Thoracic aorta (tissue), 2 donors: ENCODE results near the gene VGF. TPM values are rescaled to one million over a fixed set of nuclear protein-coding genes. Genes with fewer than 3 reads are reported as not detected.

Experiments
- ATAC-seq: fragments of 150-250 bp; one replicate; pipeline ENCODE4 v1.8.0; 2017; ENCODE audit warnings: low read depth; ENCODE audit not compliant: insufficient number of reproducible peaks, low FRiP score
- DNase-seq: peaks from one replicate; pipeline ENCODE4 v3.0.0-alpha.2; 2020; ENCODE audit warnings: low spot score
- H3K27ac ChIP-seq, 2 donors: fragments of 200-600 bp; sonication (generic); 1 replicate in 1 of 2; 2 replicates in 1 of 2; pipeline ENCODE4 v1.5.1; 2016; ENCODE audit warnings: mild to moderate bottlenecking in 2 of 2, moderate library complexity in 2 of 2
- H3K27me3 ChIP-seq: fragments of 200-600 bp; sonication (generic); replicated peaks from 2 replicates; pipeline ENCODE4 v1.6.0; 2016; ENCODE audit warnings: mild to moderate bottlenecking; ENCODE audit not compliant: insufficient read depth
- H3K36me3 ChIP-seq: fragments of 200-600 bp; sonication (generic); one replicate; pipeline ENCODE4 v1.5.1; 2016
- H3K4me1 ChIP-seq, 2 donors: fragments of 200-600 bp; sonication (generic); 1 replicate in 1 of 2; 2 replicates in 1 of 2; pipeline versions ENCODE4 v1.5.1 to v1.6.0; 2016; ENCODE audit warnings: low read depth in 2 of 2, mild to moderate bottlenecking in 1 of 2; ENCODE audit not compliant: control insufficient read depth in 1 of 2
- H3K4me3 ChIP-seq: fragments of 200-600 bp; sonication (generic); 2 replicates; pipeline ENCODE4 v1.5.1; 2016; ENCODE audit warnings: mild to moderate bottlenecking
- H3K9me3 ChIP-seq: fragments of 200-600 bp; sonication (generic); 2 replicates; pipeline ENCODE4 v1.5.1; 2016
- CTCF ChIP-seq: fragments of 200-600 bp; sonication (generic); IDR thresholded peaks from one replicate; pipeline ENCODE4 v1.5.1; 2019; ENCODE audit warnings: antibody characterized with exemption
- total RNA-seq, 2 donors: library from RNA; depleted of rRNA; stranded (reverse); fragments of >200 nt; gene quantifications; one replicate each; pipeline versions ENCODE4 v1.1.0 to v1.2.3, GENCODE V29; 2016

Gene VGF
- total RNA-seq, 2 donors from 2014 or later: not detected

GRCh38 chr7:101185258-101185839 lies 20.0 kb upstream of the VGF start:
- H3K27ac ChIP-seq: no peak overlapping the region

GRCh38 chr7:101180130-101180755 lies 14.9 kb upstream of the VGF start, which contains the start of gene NAT16:
Gene NAT16, minus strand, starts transcription at chr7:101180293. Its CDS starts 5,486 bp downstream, at chr7:101174807.
- H3K9me3 ChIP-seq: no peaks in the 10 kb centered on the region
- H3K4me1 ChIP-seq: peaks cover 0 to 9% of the 10 kb centered on the region in 2 donors
- no peak for TF ChIP-seq CTCF
- H3K4me3 ChIP-seq: no peak within 1 kb of the TSS
- no peak for DNase-seq
- H3K27me3 ChIP-seq: peaks cover 11% of the 10 kb centered on the region
- H3K36me3 ChIP-seq: no peaks in the 10 kb centered on the region
- H3K27ac ChIP-seq: no peak within 1 kb of the TSS
- ATAC-seq: no peak

More at GRCh38 chr7:101185258-101185839, 20.0 kb upstream of the VGF start:
- TF ChIP-seq CTCF: no peak
- Histone ChIP-seq H3K4me3 (no peak overlapping the region), H3K27me3 (no peaks in the 10 kb centered on the region), H3K4me1 (peaks cover 0 to under 1% of the 10 kb centered on the region in 2 donors), H3K36me3 (no peaks in the 10 kb centered on the region), H3K9me3 (no peaks in the 10 kb centered on the region)
- DNase-seq (no peak), ATAC-seq (no peak)

GRCh38 chr7:101179713-101180112 lies 14.3 kb upstream of the VGF start:
- no peaks in the 10 kb centered on the region for H3K9me3 ChIP-seq
- no peaks in the 10 kb centered on the region for H3K36me3 ChIP-seq
- TF ChIP-seq CTCF: no peak
- H3K27me3 ChIP-seq: peaks cover 13% of the 10 kb centered on the region
- peaks cover 0 to 9% of the 10 kb centered on the region in 2 donors for H3K4me1 ChIP-seq
- no peak overlapping the region for H3K4me3 ChIP-seq
- H3K27ac ChIP-seq: no peak overlapping the region
- DNase-seq (no peak), ATAC-seq (no peak)

GRCh38 chr7:101179117-101179516 lies 13.7 kb upstream of the VGF start:
- Histone ChIP-seq H3K4me1 (peaks cover 0 to 13% of the 10 kb centered on the region in 2 donors), H3K36me3 (no peaks in the 10 kb centered on the region), H3K9me3 (no peaks in the 10 kb centered on the region), H3K27me3 (peaks cover 19% of the 10 kb centered on the region), H3K4me3 (no peak overlapping the region), H3K27ac (no peak overlapping the region)
- TF ChIP-seq CTCF: no peak
- DNase-seq (no peak), ATAC-seq (no peak)

- no peaks in the 10 kb centered on the region for H3K9me3 ChIP-seq
- H3K4me1 ChIP-seq: peaks cover 6 to 25% of the 10 kb centered on the region in 2 donors
- H3K27ac ChIP-seq: no peak overlapping the region
- ATAC-seq: no peak
- no peaks in the 10 kb centered on the region for H3K36me3 ChIP-seq
- H3K27me3 ChIP-seq: peaks cover 24% of the 10 kb centered on the region
- H3K4me3 ChIP-seq: no peak overlapping the region
- DNase-seq: no peak
- TF ChIP-seq CTCF: no peak
Observed at GRCh38 chr7:101177644-101178043, 12.3 kb upstream of the VGF start.
